Lung (tissue), 12 donors: Measurements from ENCODE around the gene WNK1. TPM values are rescaled to one million over a fixed set of nuclear protein-coding genes. Genes with fewer than 3 reads are reported as not detected.
"Not testable (repeated sequence)": the region's sequence is repeated elsewhere in the genome, so short reads cannot be mapped to it uniquely, and the experiment has no call there.

Experiments used
- ATAC-seq: fragments of 200-7000 bp; cut with Tn5 transposase; one replicate; pipeline ENCODE4 v1.9.1; 2020; ENCODE audit warnings: moderate number of reproducible peaks; ENCODE audit not compliant: insufficient read depth, low FRiP score
- DNase-seq, 3 donors: peaks; one replicate each; pipeline ENCODE4 v3.0.0-alpha.2; 2013 to 2017
- H3K27ac ChIP-seq, 2 donors: one replicate each; pipeline ENCODE4 v1.5.1; 2013; ENCODE audit warnings: mild to moderate bottlenecking in 2 of 2, moderate library complexity in 2 of 2, control low read depth in 1 of 2, inconsistent platforms in 1 of 2, low read depth in 1 of 2, low read length in 1 of 2
- H3K27me3 ChIP-seq, 3 donors: one replicate each; pipeline ENCODE4 v1.5.1; 2013; ENCODE audit warnings: low read length in 2 of 3; ENCODE audit not compliant: control insufficient read depth in 3 of 3, insufficient read depth in 3 of 3
- H3K36me3 ChIP-seq, 4 donors: one replicate each; pipeline ENCODE4 v1.5.1; 2013; ENCODE audit warnings: low read length in 4 of 4, mild to moderate bottlenecking in 1 of 4, moderate library complexity in 1 of 4; ENCODE audit not compliant: control insufficient read depth in 4 of 4, insufficient read depth in 4 of 4
- H3K4me1 ChIP-seq, 5 donors: one replicate each; pipeline ENCODE4 v1.5.1; 2013; ENCODE audit warnings: low read length in 5 of 5, mild to moderate bottlenecking in 2 of 5, moderate library complexity in 1 of 5; ENCODE audit not compliant: control insufficient read depth in 5 of 5, insufficient read depth in 5 of 5
- H3K4me3 ChIP-seq: one replicate; pipeline ENCODE4 v1.5.1; 2013; ENCODE audit warnings: mild to moderate bottlenecking, control low read depth, moderate library complexity
- H3K9ac ChIP-seq, 2 donors: one replicate each; pipeline ENCODE4 v1.5.1; 2013; ENCODE audit warnings: low read length in 2 of 2, control low read depth in 1 of 2; ENCODE audit not compliant: insufficient read depth in 1 of 2
- H3K9me3 ChIP-seq, 4 donors: one replicate each; pipeline ENCODE4 v1.5.1; 2013; ENCODE audit warnings: low read length in 3 of 4, mild to moderate bottlenecking in 1 of 4, moderate library complexity in 1 of 4; ENCODE audit not compliant: control insufficient read depth in 4 of 4, insufficient read depth in 3 of 4
- WGBS, 2 donors: extraction: QIAGEN DNeasy Blood & Tissue Kit; methylation state at CpG; one replicate each; pipeline ENCODE4 v1.1.7; 2013; 5-methylcytosine and 5-hydroxymethylcytosine counted together
- polyA plus RNA-seq, 2 donors: library from polyadenylated mRNA; stranded (reverse); fragments of 200-250 nt; gene quantifications; one replicate each; pipeline ENCODE4 v1.2.1, GENCODE V29; 2013
- total RNA-seq, 2 donors: library from RNA; depleted of rRNA in 1 of 2; stranded (reverse); fragments of >200 nt in 1 of 2; gene quantifications; one replicate each; pipeline ENCODE4 v1.2.1, GENCODE V29; 2014 to 2021
- TF ChIP-seq, protein P1 (sequence below): IDR thresholded peaks from 2 replicates; pipeline ENCODE4 v1.5.1; 2012; ENCODE audit warnings: mild to moderate bottlenecking; ENCODE audit errors: control extremely low read depth, extremely low read depth
- donor health status: control.
- donor health status: control.
- donor health status: Bipolar disorder and iron deficiency.
- donor health status: healthy.
- donor health status: DM: yes; HTN: yes; CAD: no.

The WNK1 gene
- total and polyA plus RNA-seq, 4 donors, result 23.1 to 269 (median 128) TPM

DNA sequence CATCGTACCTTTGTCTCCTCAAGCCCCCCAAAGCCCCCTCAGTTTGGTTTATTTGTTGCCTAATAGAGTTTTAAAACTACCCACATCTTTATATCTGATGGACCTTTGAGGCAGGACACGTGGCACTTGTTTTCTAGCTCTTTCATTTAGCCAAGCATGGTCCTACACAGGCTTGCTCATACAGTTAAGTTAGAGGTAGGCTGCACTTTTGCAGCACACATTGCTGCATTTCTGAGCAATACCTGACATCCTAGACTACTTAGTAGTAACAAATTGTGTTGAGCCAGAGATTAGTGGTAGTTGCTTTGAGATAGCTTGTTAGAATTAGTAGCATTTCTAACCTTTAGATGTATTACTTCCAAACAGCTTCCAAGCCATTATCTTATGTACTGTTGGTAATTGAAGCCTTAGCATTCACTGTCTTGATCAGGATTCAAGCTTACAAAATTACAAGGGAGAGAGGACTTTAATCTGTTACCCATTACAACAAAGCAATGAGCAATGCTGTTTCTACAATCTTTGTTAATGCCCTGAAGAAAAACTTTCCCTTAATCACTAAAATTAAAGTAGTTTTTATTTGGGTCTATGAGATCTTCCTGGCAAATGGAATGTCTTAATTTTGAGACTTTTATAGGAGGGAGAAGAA lies 96.6 kb downstream of the WNK1 start:
- peaks cover 0 to 4% (median 3%) of the 10 kb centered on the region in 4 donors for H3K36me3 ChIP-seq
- H3K9me3 ChIP-seq, result no peaks in the 10 kb centered on the region
- DNase-seq (no peak), ATAC-seq (no peak)
- H3K27me3 ChIP-seq, result no peaks in the 10 kb centered on the region
- H3K9ac ChIP-seq, result no peak overlapping the region
- TF ChIP-seq, protein P1, sequence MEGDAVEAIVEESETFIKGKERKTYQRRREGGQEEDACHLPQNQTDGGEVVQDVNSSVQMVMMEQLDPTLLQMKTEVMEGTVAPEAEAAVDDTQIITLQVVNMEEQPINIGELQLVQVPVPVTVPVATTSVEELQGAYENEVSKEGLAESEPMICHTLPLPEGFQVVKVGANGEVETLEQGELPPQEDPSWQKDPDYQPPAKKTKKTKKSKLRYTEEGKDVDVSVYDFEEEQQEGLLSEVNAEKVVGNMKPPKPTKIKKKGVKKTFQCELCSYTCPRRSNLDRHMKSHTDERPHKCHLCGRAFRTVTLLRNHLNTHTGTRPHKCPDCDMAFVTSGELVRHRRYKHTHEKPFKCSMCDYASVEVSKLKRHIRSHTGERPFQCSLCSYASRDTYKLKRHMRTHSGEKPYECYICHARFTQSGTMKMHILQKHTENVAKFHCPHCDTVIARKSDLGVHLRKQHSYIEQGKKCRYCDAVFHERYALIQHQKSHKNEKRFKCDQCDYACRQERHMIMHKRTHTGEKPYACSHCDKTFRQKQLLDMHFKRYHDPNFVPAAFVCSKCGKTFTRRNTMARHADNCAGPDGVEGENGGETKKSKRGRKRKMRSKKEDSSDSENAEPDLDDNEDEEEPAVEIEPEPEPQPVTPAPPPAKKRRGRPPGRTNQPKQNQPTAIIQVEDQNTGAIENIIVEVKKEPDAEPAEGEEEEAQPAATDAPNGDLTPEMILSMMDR, result no peak
- H3K27ac ChIP-seq, result no peak overlapping the region
- 91 to 93% methylated on average over 2 of the region's 2 CpGs for WGBS, 2 donors
- no peak overlapping the region for H3K4me3 ChIP-seq
- H3K4me1 ChIP-seq, result peaks cover 0 to 9% (median 0%) of the 10 kb centered on the region in 5 donors

DNA sequence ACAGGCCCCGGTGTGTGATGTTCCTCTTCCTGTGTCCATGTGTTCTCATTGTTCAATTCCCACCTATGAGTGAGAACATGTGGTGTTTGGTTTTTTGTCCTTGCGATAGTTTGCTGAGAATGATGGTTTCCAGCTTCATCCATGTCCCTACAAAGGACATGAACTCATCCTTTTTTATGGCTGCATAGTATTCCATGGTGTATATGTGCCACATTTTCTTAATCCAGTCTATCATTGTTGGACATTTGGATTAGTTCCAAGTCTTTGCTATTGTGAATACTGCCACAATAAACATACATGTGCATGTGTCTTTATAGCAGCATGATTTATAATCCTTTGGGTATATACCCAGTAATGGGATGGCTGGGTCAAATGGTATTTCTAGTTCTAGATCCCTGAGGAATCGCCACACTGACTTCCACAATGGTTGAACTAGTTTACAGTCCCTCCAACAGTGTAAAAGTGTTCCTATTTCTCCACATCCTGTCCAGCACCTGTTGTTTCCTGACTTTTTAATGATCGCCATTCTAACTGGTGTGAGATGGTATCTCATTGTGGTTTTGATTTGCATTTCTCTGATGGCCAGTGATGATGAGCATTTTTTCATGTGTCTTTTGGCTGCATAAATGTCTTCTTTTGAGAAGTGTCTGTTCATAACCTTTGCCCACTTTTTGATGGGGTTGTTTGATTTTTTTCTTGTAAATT lies 97.5 kb downstream of the WNK1 start:
- not testable (repeated sequence) for H3K4me1 ChIP-seq, H3K4me3 ChIP-seq, H3K9ac ChIP-seq, ATAC-seq, H3K9me3 ChIP-seq, H3K27ac ChIP-seq, H3K27me3 ChIP-seq, H3K36me3 ChIP-seq, DNase-seq
- 60 to 79% methylated on average over 2 to 3 of the region's 4 CpGs for WGBS, 2 donors

DNA sequence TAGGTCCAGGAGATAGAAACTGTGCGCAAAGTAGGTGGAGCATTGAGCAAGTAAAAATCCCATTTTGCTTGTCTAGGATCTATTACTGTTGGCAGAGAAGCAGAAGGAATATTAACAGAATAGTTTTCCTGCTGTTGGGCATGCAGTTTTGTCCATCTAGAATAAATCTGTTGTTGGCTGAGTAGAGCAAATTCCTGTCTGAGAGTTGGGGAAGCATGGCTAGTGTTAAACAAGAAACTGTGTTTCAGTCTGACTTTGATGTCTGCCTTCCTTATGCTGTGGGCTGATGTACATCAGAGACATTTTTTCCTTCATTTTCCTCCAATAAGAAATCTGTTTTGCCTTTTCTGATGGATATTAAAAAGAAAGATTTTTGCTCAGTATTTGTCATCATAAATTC lies 99.0 kb downstream of the WNK1 start:
- H3K27ac ChIP-seq, result no peak overlapping the region
- no peaks in the 10 kb centered on the region for H3K9me3 ChIP-seq
- ATAC-seq (no peak), DNase-seq (peak in 2 of 3 donors; percentile 13 to 42)
- no peaks in the 10 kb centered on the region for H3K27me3 ChIP-seq
- H3K4me3 ChIP-seq, result no peak overlapping the region
- 86 to 94% methylated on average over 1 of the region's 1 CpG for WGBS, 2 donors
- TF ChIP-seq, protein P1, result no peak
- H3K9ac ChIP-seq, result no peak overlapping the region
- H3K4me1 ChIP-seq, result peaks cover 0 to 9% (median 0%) of the 10 kb centered on the region in 5 donors
- peaks cover 0 to 4% (median 0%) of the 10 kb centered on the region in 4 donors for H3K36me3 ChIP-seq

DNA sequence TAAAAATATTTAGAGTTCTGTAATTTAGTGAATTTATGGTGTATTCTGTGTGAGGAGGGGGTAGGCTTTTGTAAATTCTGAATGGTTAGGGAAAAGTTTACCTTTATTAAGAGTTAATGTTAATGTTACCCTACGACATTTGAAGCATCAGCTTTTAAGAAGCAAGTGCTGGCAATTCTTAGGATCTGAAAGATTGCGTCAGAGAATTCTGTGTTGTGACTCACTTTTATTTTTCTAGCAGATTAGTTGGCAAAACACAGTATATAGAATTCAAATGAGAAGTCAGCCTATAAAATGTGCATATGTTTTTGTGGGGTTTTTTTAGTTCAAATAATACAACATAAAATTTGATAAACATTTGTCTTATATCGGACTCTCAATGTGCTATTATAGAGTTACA lies 99.5 kb downstream of the WNK1 start:
- H3K36me3 ChIP-seq, result peaks cover 0 to 4% (median 0%) of the 10 kb centered on the region in 4 donors
- no peak overlapping the region for H3K27ac ChIP-seq
- DNase-seq, result peak in 1 of 3 donors; percentile 21
- H3K4me3 ChIP-seq, result no peak overlapping the region
- no peak for ATAC-seq
- no peak overlapping the region for H3K9ac ChIP-seq
- no peaks in the 10 kb centered on the region for H3K9me3 ChIP-seq
- TF ChIP-seq, protein P1, result no peak
- H3K4me1 ChIP-seq, result peaks cover 0 to 9% (median 0%) of the 10 kb centered on the region in 5 donors
- no peaks in the 10 kb centered on the region for H3K27me3 ChIP-seq
- WGBS, 2 donors, result 65 to 73% methylated on average over 3 of the region's 3 CpGs
